ENCODE measurements around the gene ELMO3. TPM values are rescaled to one million over a fixed set of nuclear protein-coding genes. Genes with fewer than 3 reads are reported as not detected.
A peak's percentile ranks its signal among the peaks of the same experiment; 100 is the strongest.

ELMO3 gene
- total RNA-seq, 4 donors from 2014 or later: 1.6 to 5.4 TPM; not detected in 2

- Histone ChIP-seq H3K27ac (no peak overlapping the region), H3K36me3 (no peaks in the 10 kb centered on the region), H3K4me3 (no peak overlapping the region), H3K4me1 (peaks cover 0 to 20% of the 10 kb centered on the region in 2 donors), H3K27me3 (no peaks in the 10 kb centered on the region), H3K9me3 (no peaks in the 10 kb centered on the region)
- DNase-seq: no peak
- intact Hi-C loops (cut with DNase I; ENCODE audit: low total_unique reads): loop anchor here (5.0 kb wide), 1 partner anchor 180 kb away; no protein-coding TSS in a partner anchor
- TF ChIP-seq POLR2A (IDR thresholded peaks at IDR 0.05) (no peak), CTCF (IDR thresholded peaks at IDR 0.05) (no peak)
Measured at GRCh38 chr16:67157106-67157748, 41.7 kb upstream of the ELMO3 start.

GRCh38 chr16:67157892-67158635, 40.9 kb upstream of the ELMO3 start:
- intact Hi-C loops (cut with DNase I; ENCODE audit: low total_unique reads): loop anchor here (5.0 kb wide), 1 partner anchor 181 kb away; no protein-coding TSS in a partner anchor
- Histone ChIP-seq H3K9me3 (no peaks in the 10 kb centered on the region), H3K36me3 (no peaks in the 10 kb centered on the region), H3K27me3 (no peaks in the 10 kb centered on the region), H3K4me1 (peaks cover 0 to 24% of the 10 kb centered on the region in 2 donors), H3K27ac (no peak overlapping the region), H3K4me3 (no peak overlapping the region)
- TF ChIP-seq POLR2A (IDR thresholded peaks at IDR 0.05): no peak
- DNase-seq: no peak

GRCh38 chr16:67158637-67159600, 40.0 kb upstream of the ELMO3 start:
- no peak for DNase-seq

GRCh38 chr16:67161595-67162058, 37.3 kb upstream of the ELMO3 start:
- no peak for TF ChIP-seq POLR2A (IDR thresholded peaks at IDR 0.05)
- TF ChIP-seq CTCF (IDR thresholded peaks at IDR 0.05): no peak
- intact Hi-C loops (cut with DNase I; ENCODE audit: low total_unique reads): no loop called here
- Histone ChIP-seq H3K36me3 (no peaks in the 10 kb centered on the region), H3K27ac (no peak overlapping the region), H3K4me3 (no peak overlapping the region), H3K9me3 (no peaks in the 10 kb centered on the region), H3K27me3 (no peaks in the 10 kb centered on the region), H3K4me1 (peaks cover 0 to 32% of the 10 kb centered on the region in 2 donors)
- DNase-seq: no peak

More at GRCh38 chr16:67158637-67159600, 40.0 kb upstream of the ELMO3 start:
- intact Hi-C loops (cut with DNase I; ENCODE audit: low total_unique reads): loop anchor here (5.0 kb wide), 1 partner anchor 182 kb away; no protein-coding TSS in a partner anchor
- Histone ChIP-seq H3K36me3 (no peaks in the 10 kb centered on the region), H3K27ac (peak overlapping the region; percentile 70 to 80), H3K27me3 (no peaks in the 10 kb centered on the region), H3K4me3 (peak overlapping the region; percentile 75 to 90), H3K9me3 (no peaks in the 10 kb centered on the region), H3K4me1 (peaks cover 0 to 32% of the 10 kb centered on the region in 2 donors)
- TF ChIP-seq CTCF (IDR thresholded peaks at IDR 0.05) (no peak), POLR2A (IDR thresholded peaks at IDR 0.05) (no peak)

DNA sequence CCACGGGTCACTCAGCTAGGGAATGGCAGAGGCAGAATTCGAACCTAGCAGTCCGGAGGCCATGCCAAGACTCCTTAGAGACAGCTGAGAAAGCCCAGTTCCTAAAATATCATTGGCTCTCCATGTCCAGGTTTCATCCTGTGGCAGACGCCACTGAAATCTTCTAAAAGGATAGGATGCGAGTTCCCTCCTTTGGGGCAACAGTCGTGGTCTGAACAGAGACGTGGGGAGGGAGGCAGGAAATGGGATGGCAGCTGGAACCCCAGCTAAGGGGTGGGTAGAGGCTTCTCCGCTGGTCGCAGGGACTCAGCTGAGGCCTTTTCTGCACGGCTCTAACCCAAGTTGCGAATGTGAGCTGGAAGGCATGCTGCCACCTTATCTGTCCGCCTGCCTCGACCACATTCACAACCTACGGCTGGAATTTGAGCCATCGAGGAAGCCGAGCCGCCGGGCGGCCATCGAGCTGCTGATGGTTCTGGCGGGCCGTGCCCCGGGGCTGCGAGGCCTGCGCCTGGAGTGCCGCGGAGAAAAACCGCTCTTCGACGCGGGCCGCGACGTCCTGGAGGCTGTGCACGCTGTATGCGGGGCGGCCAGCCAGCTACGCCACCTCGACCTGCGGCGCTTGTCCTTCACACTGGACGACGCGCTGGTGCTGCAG, 36.3 kb upstream of the ELMO3 start:
- Histone ChIP-seq H3K36me3 (no peaks in the 10 kb centered on the region), H3K27ac (no peak overlapping the region), H3K27me3 (no peaks in the 10 kb centered on the region), H3K4me3 (no peak overlapping the region), H3K9me3 (no peaks in the 10 kb centered on the region), H3K4me1 (peaks cover 0 to 32% of the 10 kb centered on the region in 2 donors)
- intact Hi-C loops (cut with DNase I; ENCODE audit: low total_unique reads): no loop called here
- TF ChIP-seq POLR2A (IDR thresholded peaks at IDR 0.05) (no peak), CTCF (IDR thresholded peaks at IDR 0.05) (no peak)
- DNase-seq: no peak
